GM19099 (cell line): ENCODE data around the gene RALBP1.

Experiments
- POLR2A ChIP-seq: IDR thresholded peaks from 3 replicates; pipeline ENCODE4 v1.6.1; 2011; ENCODE audit warnings: low read depth; ENCODE audit not compliant: insufficient read length; ENCODE audit errors: extremely low read depth

The RALBP1 gene

GRCh38 chr18:9530226-9531009, 55.1 kb downstream of the RALBP1 start:
- TF ChIP-seq POLR2A, result no peak

DNA sequence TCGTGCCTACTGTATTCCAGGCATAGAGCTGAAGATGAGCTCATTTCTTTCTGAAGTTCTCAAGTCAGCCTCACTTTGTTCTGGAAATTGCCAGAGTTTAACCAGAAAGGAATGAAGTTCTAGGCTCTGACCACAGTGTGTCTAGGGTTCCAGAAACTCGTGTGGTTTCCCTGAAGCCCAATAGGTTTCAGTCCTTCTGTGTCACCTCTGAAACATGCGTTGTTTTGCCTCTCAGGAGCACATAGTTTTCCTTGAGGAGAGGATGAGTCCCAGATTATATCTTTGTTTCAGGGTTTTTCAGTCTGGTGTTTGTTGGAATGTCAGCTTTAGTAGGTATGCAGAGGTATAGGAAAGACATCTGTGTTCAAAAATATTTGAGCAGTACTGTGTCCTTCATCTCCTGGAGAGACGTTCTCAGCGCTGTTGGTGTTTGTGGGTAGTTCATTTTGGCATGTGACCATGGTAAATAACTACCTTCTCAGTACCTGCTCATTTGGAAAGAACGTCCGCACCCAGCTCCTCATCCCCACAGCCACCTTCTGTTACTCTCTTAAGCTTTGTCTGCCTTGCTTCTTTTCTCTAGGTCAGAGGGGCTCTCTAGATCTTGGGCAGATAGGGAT, 56.6 kb downstream of the RALBP1 start:
- TF ChIP-seq POLR2A, result no peak

DNA sequence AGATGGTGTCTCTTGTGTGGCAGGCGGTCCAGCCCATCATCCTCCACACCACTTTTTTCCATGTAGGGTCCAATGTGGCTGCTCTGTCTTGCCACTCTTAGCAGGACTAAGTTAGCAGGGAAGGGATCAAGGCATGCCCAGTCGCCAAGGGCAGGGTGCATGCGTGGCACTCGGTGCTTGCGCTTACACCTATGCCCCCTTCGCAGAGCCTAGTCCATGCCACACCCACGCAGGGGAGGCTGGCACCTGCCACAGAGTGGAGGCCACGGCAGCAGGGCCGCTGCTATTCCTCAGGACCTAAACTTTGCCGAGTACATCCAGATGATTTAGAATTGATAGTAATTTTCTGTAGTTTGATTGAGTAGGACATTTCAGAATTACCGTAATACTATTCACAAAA, 59.5 kb downstream of the RALBP1 start:
- TF ChIP-seq POLR2A, result no peak

GRCh38 chr18:9535430-9535991, 60.2 kb downstream of the RALBP1 start:
- no peak for TF ChIP-seq POLR2A

DNA sequence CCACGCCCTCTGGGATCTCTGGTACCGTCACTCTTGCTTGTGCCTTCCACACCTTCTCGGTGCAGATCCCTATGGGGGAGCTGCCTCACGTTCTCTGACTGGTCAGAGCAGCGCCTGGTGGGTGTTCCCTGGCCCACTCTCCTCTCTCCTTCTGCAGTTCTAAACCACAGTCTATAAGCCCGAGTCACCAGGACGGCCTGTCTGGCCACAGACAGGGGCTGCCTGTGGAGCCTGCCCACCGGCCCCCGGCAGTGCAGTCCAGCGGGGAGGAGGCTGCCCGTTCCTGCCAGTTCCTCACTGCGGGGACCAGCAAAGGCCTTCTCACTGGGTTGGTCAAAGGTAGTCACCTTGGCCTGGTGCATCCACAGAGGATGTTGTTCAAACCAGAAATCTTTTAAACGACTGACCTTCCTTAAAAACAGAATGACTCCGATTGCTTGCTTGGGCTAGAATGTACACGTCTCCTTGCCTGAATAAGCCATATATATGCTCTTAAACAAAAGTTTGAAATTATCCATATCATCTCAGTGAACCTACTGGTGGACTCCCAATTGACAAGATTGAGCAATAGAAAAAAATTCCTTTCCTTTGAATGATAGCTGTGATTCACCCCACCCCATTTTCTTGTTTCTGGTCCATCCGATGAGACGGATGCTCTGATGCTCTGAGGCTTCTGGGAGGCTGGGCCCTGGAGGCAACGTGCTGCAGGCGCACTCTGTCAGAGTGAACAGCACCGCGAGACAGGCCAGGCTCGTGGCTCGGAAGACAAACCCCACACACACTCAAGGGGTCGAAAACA, 61.2 kb downstream of the RALBP1 start:
- TF ChIP-seq POLR2A, result no peak

- TF ChIP-seq POLR2A, result no peak
Measured at GRCh38 chr18:9537677-9538076, 62.4 kb downstream of the RALBP1 start.

DNA sequence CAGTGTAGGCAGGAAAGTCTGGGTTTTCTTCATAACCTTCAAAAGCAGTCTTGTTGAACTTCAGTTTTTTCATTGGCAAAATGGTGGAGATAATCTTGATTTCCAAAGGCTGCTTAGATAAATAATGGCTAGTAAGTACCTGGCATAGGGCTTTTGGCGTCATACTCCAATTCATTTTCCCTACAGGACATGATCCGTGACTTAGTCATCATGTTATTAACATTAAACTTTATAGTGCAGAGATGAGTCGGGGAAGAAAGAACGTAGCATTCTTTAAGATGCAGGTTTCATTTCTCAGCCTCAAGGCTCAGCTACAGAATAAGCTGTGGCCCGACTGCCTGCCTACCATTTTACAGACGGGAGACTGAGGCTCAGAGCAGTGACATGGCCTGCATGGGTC, 64.0 kb downstream of the RALBP1 start:
- TF ChIP-seq POLR2A, result no peak

DNA sequence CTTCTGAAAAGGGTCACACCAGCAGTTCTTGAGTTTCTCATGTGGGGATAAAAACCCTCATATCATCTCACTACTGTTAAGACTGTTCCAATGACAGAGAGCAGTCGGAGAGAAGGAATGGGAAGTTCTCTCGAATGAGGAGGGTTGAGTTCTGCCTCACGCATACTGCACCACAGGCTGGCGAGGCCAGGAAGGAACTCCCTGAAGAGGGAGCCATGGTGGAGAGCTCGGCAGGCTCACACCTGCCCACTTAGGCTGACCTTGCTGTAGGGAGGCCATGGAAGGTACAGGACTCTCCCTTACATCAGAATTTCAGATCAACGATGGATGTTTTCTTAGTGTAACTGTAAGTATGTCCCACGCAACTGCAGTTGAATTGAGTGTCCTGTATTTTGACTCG, 64.6 kb downstream of the RALBP1 start:
- TF ChIP-seq POLR2A, result no peak

DNA sequence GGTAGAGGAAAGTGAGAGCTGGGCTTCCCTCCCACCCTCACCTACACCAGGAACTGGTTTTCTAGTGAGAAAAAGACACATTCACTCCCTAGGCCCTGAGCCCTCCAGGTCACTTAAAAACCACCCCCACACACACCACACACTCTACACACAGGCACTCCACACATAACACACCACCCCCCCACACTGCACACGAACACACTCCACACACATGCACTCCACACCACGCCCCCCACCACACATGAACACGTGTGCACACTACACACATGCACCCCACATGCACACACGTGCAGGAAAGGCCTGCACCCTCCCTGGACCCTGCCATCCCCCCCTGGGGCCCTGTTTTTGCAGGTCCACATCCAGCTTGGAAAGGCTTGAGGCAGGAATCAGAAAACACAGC, 67.6 kb downstream of the RALBP1 start:
- no peak for TF ChIP-seq POLR2A

- no peak for TF ChIP-seq POLR2A
Measured at GRCh38 chr18:9545029-9545428, 69.7 kb downstream of the RALBP1 start.

- no peak for TF ChIP-seq POLR2A
Measured at GRCh38 chr18:9546468-9546867, 71.2 kb downstream of the RALBP1 start.

DNA sequence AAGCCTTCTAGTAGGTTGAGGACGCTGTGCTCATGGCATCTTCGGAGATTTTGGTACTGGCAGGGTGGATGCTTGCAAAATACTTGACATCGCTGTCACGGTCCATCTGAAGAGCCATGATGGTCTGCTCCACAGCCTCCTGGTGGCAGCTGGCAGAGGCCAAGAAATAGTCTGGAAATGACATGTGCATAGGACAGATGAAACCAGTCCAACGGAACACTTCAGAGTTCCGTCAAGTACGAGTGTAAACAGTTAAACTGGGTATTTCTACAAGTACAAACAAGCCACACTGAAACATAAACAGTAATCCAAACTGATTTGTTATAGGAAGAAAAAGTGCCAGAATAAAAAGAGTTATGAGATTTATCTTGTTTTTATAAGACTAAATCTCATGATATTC, 72.5 kb downstream of the RALBP1 start:
- TF ChIP-seq POLR2A, result no peak

- no peak for TF ChIP-seq POLR2A
Measured at GRCh38 chr18:9549405-9549804, 74.1 kb downstream of the RALBP1 start.

DNA sequence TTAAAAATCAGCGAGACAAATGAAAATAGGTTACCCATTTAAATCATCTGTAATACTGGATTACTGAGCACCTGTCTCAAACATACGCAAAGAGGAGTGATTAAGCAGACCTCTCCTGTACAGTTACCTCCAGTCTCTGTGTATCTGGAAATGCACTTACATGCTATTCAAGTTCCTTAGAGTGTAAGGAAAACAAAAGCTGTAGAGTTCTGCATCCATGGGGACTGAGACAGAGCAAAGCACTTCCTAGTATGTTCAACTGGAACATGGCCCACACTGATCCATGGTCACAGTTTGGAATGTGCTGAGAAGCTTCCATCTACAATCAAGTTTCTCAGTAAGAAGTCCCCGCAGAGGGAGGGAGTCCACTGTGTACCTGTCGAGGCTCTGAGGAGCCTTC, 75.1 kb downstream of the RALBP1 start:
- no peak for TF ChIP-seq POLR2A

DNA sequence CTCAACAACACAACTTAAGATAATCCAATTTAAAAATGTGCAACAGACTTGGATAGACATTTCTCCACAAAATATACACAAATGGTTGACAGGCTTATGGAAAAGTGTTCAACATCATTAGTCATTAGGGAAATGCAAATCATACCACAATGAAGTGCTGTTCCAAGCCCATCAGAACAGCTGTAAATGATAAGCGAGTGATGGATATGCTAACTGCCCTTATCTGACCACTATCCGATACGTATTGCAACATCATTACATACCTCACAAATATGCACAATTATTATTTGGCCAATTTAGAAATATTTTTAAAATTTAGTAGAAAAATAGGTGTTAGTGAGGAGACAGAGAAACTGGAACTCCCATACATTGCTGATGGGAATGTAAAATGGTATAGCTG, 76.9 kb downstream of the RALBP1 start:
- no peak for TF ChIP-seq POLR2A
